GM23338 (cell line): ENCODE data around the gene LRRC17. TPM values are rescaled to one million over a fixed set of nuclear protein-coding genes. Genes with fewer than 3 reads are reported as not detected.
"Not testable (repeated sequence)": the region's sequence is repeated elsewhere in the genome, so short reads cannot be mapped to it uniquely, and the experiment has no call there.

ENCODE experiments used
- ATAC-seq: fragments of 200-7000 bp; cut with Tn5 transposase; 3 replicates; pipeline ENCODE4 v1.9.1; 2020
- DNase-seq: peaks from one replicate; pipeline ENCODE4 v3.0.0-alpha.2; 2015; ENCODE audit warnings: low spot score
- H2AFZ ChIP-seq: fragments of 200-600 bp; sonication (generic); 2 replicates; pipeline ENCODE4 v1.8.0; 2016; ENCODE audit warnings: antibody characterized with exemption, mild to moderate bottlenecking, moderate library complexity
- H3F3A ChIP-seq: fragments of 200-600 bp; sonication (generic); replicated peaks from 2 replicates; pipeline ENCODE4 v1.8.0; 2017; ENCODE audit warnings: antibody characterized with exemption, mixed run types, low read depth
- H3K27ac ChIP-seq: fragments of 200-600 bp; sonication (generic); 2 replicates; pipeline ENCODE4 v1.6.1; 2016; ENCODE audit warnings: low read depth
- H3K27me3 ChIP-seq: fragments of 200-600 bp; sonication (generic); 2 replicates; pipeline ENCODE4 v1.8.0; 2016; ENCODE audit warnings: mild to moderate bottlenecking, mixed run types, moderate library complexity; ENCODE audit not compliant: insufficient read depth
- H3K36me3 ChIP-seq: fragments of 200-600 bp; sonication (generic); 2 replicates; pipeline ENCODE4 v1.8.0; 2016; ENCODE audit warnings: mild to moderate bottlenecking; ENCODE audit not compliant: insufficient read depth
- H3K4me1 ChIP-seq: fragments of 200-600 bp; sonication (generic); 2 replicates; pipeline ENCODE4 v1.8.0; 2016; ENCODE audit warnings: mild to moderate bottlenecking, moderate library complexity; ENCODE audit not compliant: insufficient read depth
- H3K4me2 ChIP-seq: fragments of 200-600 bp; sonication (generic); 2 replicates; pipeline ENCODE4 v1.7.1; 2017; ENCODE audit warnings: mixed run types
- H3K4me3 ChIP-seq: fragments of 200-600 bp; sonication (generic); 2 replicates; pipeline ENCODE4 v1.6.1; 2016; ENCODE audit warnings: mixed run types
- H3K79me2 ChIP-seq: fragments of 200-600 bp; sonication (generic); replicated peaks from 2 replicates; pipeline ENCODE4 v1.8.0; 2017; ENCODE audit warnings: mild to moderate bottlenecking; ENCODE audit not compliant: insufficient read depth
- H3K9me2 ChIP-seq: fragments of 200-600 bp; sonication (generic); 2 replicates; pipeline ENCODE4 v1.8.0; 2017; ENCODE audit not compliant: insufficient read depth
- H4K20me1 ChIP-seq: fragments of 200-600 bp; sonication (generic); replicated peaks from 2 replicates; pipeline ENCODE4 v1.8.0; 2017; ENCODE audit warnings: mild to moderate bottlenecking; ENCODE audit not compliant: insufficient read depth
- H3K27ac Mint-ChIP-seq: 2 replicates; pipeline ENCODE4 v1.8.0; 2020; ENCODE audit warnings: inconsistent platforms, mild to moderate bottlenecking, moderate library complexity, mixed read lengths
- H3K27me3 Mint-ChIP-seq: 3 replicates; pipeline ENCODE4 v1.8.0; 2022; ENCODE audit warnings: low read depth, mild to moderate bottlenecking, moderate library complexity, mixed read lengths, inconsistent platforms; ENCODE audit not compliant: insufficient read depth, poor library complexity
- H3K36me3 Mint-ChIP-seq: 3 replicates; pipeline ENCODE4 v1.8.0; 2021; ENCODE audit warnings: low read depth, mild to moderate bottlenecking, inconsistent platforms, moderate library complexity, mixed read lengths
- H3K4me1 Mint-ChIP-seq: 3 replicates; pipeline ENCODE4 v1.8.0; 2020; ENCODE audit warnings: mild to moderate bottlenecking, inconsistent platforms, mixed read lengths
- H3K4me3 Mint-ChIP-seq: 3 replicates; pipeline ENCODE4 v1.8.0; 2021; ENCODE audit warnings: moderate library complexity, mild to moderate bottlenecking, inconsistent platforms, mixed read lengths
- H3K9me3 Mint-ChIP-seq: 3 replicates; pipeline ENCODE4 v1.8.0; 2020; ENCODE audit warnings: moderate library complexity, mild to moderate bottlenecking, inconsistent platforms, mixed read lengths
- ETS1 ChIP-seq: IDR thresholded peaks from 2 replicates; pipeline ENCODE4 v1.6.1; 2016; ENCODE audit warnings: antibody characterized with exemption
- JUNB ChIP-seq: IDR thresholded peaks from one replicate; pipeline ENCODE4 v1.6.1; 2016; ENCODE audit warnings: antibody characterized with exemption; ENCODE audit not compliant: unreplicated experiment
- REST ChIP-seq: IDR thresholded peaks from one replicate; pipeline ENCODE4 v1.6.1; 2018; ENCODE audit warnings: antibody characterized with exemption; ENCODE audit not compliant: unreplicated experiment
- ZNF462 ChIP-seq: fragments of 250-450 bp; sonication (Bioruptor Pico); IDR thresholded peaks from 2 replicates; pipeline ENCODE4 v1.5.0; 2020; ENCODE audit warnings: mild to moderate bottlenecking, moderate library complexity
- polyA plus RNA-seq: library from polyadenylated mRNA; unstranded; fragments of >200 nt; fragmentation: Nextera tagmentation; extraction: Ambion mirVana; gene quantifications from 2 replicates; pipeline ENCODE4 v1.2.1, GENCODE V29; 2016
- total RNA-seq: library from RNA; depleted of rRNA; stranded (reverse); fragments of >200 nt; shearing (Covaris generic); gene quantifications from 2 replicates; pipeline ENCODE4 v1.2.3, GENCODE V29; 2014

Gene LRRC17
- total and polyA plus RNA-seq, 2 experiments from 2014 or later: 2.8 to 3.1 TPM

GRCh38 chr7:102977586-102977985 is 64.8 kb downstream of the LRRC17 start:
- not testable (repeated sequence) for H3K27ac ChIP-seq, H3K27me3 Mint-ChIP-seq, H3K4me1 ChIP-seq, ATAC-seq, H3K27me3 ChIP-seq, H2AFZ ChIP-seq, H3K4me3 ChIP-seq, H3K9me2 ChIP-seq, H3K27ac Mint-ChIP-seq, H3K9me3 Mint-ChIP-seq, H3K4me2 ChIP-seq, H3K36me3 Mint-ChIP-seq, H3K4me3 Mint-ChIP-seq, H4K20me1 ChIP-seq, H3K79me2 ChIP-seq, H3F3A ChIP-seq, H3K36me3 ChIP-seq, DNase-seq
- H3K4me1 Mint-ChIP-seq: peaks cover 17% of the 10 kb centered on the region

- Histone ChIP-seq H3K79me2 (no peaks in the 10 kb centered on the region), H3K36me3 (no peaks in the 10 kb centered on the region), H2AFZ (peak overlapping the region; percentile 83; the same call in 1 of the 2 replicates), H3K9me2 (no peaks in the 10 kb centered on the region), H3K27ac (no peak overlapping the region), H4K20me1 (no peaks in the 10 kb centered on the region), H3F3A (no peaks in the 10 kb centered on the region), H3K4me1 (no peaks in the 10 kb centered on the region), H3K4me3 (no peak overlapping the region), H3K4me2 (no peak overlapping the region), H3K27me3 (no peaks in the 10 kb centered on the region)
- peaks cover 14% of the 10 kb centered on the region; the same call in 2 of the 3 replicates for H3K4me1 Mint-ChIP-seq
- ATAC-seq: no peak
- no peaks in the 10 kb centered on the region for H3K36me3 Mint-ChIP-seq
- no peaks in the 10 kb centered on the region; the same call in 2 of the 3 replicates for H3K9me3 Mint-ChIP-seq
- TF ChIP-seq ETS1 (no peak), ZNF462 (CRISPR knock-in tag) (no peak), JUNB (no peak), REST (no peak)
- peak; percentile 17 for DNase-seq
- no peaks in the 10 kb centered on the region for H3K27me3 Mint-ChIP-seq
- no peak overlapping the region for H3K4me3 Mint-ChIP-seq
- peak overlapping the region; percentile 87 for H3K27ac Mint-ChIP-seq
Observed at GRCh38 chr7:102978284-102978683, 65.5 kb downstream of the LRRC17 start.
